Kidney (tissue), 14 donors: ENCODE measurements around the gene CAMK2N2. TPM values are rescaled to one million over a fixed set of nuclear protein-coding genes. Genes with fewer than 3 reads are reported as not detected.
A peak's percentile ranks its signal among the peaks of the same experiment; 100 is the strongest.

ENCODE experiments used
- DNase-seq, 5 donors: peaks; one replicate each; pipeline ENCODE4 v3.0.0-alpha.2; 2013 to 2020
- FAIRE-seq: peaks from 2 replicates; lab custom pipeline; 2012; peaks lifted over from hg19 to GRCh38; lab: Jason Lieb, UNC
- H3K27ac ChIP-seq, 2 donors: one replicate each; pipeline ENCODE4 v1.7.0; 2013; ENCODE audit warnings: low read depth in 2 of 2, low read length in 2 of 2, inconsistent platforms in 1 of 2
- H3K27me3 ChIP-seq: one replicate; pipeline ENCODE4 v1.7.1; 2013; ENCODE audit warnings: low read length, inconsistent platforms; ENCODE audit not compliant: control insufficient read depth, insufficient read depth
- H3K36me3 ChIP-seq, 3 donors: one replicate each; pipeline versions ENCODE4 v1.7.0 to v1.7.1; 2013; ENCODE audit warnings: low read length in 3 of 3, control low read depth in 1 of 3, inconsistent platforms in 1 of 3; ENCODE audit not compliant: insufficient read depth in 3 of 3, control insufficient read depth in 2 of 3
- H3K4me1 ChIP-seq, 3 donors: one replicate each; pipeline versions ENCODE4 v1.7.0 to v1.7.1; 2013; ENCODE audit warnings: low read length in 3 of 3, inconsistent platforms in 1 of 3, low read depth in 1 of 3; ENCODE audit not compliant: control insufficient read depth in 2 of 3, insufficient read depth in 2 of 3
- H3K4me3 ChIP-seq, 3 donors: one replicate each; pipeline versions ENCODE4 v1.7.0 to v1.8.1; 2013; ENCODE audit warnings: low read length in 3 of 3, control low read depth in 1 of 3, inconsistent platforms in 1 of 3
- H3K9ac ChIP-seq, 3 donors: one replicate each; pipeline versions ENCODE4 v1.7.0 to v1.7.1; 2013; ENCODE audit warnings: low read length in 3 of 3, control low read depth in 1 of 3, inconsistent platforms in 1 of 3
- H3K9me3 ChIP-seq, 3 donors: one replicate each; pipeline versions ENCODE4 v1.7.0 to v1.7.1; 2013; ENCODE audit warnings: low read length in 3 of 3, control low read depth in 1 of 3, inconsistent platforms in 1 of 3; ENCODE audit not compliant: control insufficient read depth in 2 of 3, insufficient read depth in 1 of 3
- intact Hi-C: fragments of 100-400 bp; cut with DNase I; formaldehyde crosslinking; loops from one replicate; pipeline ENCODE4 v1.11.1; 2022
- polyA plus RNA-seq: library from polyadenylated mRNA; stranded (reverse); fragments of 350-450 nt; fragmentation: Illumina TruSeq; extraction: RNeasy Lipid Tissue Mini Kit (QIAGEN cat#74804); gene quantifications from one replicate; pipeline ENCODE4 v1.2.3, GENCODE V29; 2014; ENCODE audit warnings: low read depth, low replicate concordance; ENCODE audit not compliant: insufficient read depth
- total RNA-seq: library from RNA; stranded (reverse); fragmentation: NEBNext Ultra II Directional; extraction: Animal tissue kit (Norgen Biotek cat#: 25700); gene quantifications from one replicate; pipeline ENCODE4 v1.2.1, GENCODE V29; 2021
- TF ChIP-seq, protein P1 (sequence below): IDR thresholded peaks from 3 replicates; pipeline ENCODE4 v1.5.1; 2012; ENCODE audit warnings: mild to moderate bottlenecking, moderate library complexity, borderline replicate concordance; ENCODE audit not compliant: insufficient read depth; ENCODE audit errors: extremely low read depth
- donor health status: control.
- donor health status: control.
- donor health status: control.
- donor health status: control.
- donor health status: control.
- donor health status: DM: yes; HTN: yes; CAD: no.
- donor health status: Normal renal cell carcinoma (clear cell type).

The CAMK2N2 gene
- total and polyA plus RNA-seq, 2 donors from 2014 or later = 0.31 to 0.39 TPM

DNA sequence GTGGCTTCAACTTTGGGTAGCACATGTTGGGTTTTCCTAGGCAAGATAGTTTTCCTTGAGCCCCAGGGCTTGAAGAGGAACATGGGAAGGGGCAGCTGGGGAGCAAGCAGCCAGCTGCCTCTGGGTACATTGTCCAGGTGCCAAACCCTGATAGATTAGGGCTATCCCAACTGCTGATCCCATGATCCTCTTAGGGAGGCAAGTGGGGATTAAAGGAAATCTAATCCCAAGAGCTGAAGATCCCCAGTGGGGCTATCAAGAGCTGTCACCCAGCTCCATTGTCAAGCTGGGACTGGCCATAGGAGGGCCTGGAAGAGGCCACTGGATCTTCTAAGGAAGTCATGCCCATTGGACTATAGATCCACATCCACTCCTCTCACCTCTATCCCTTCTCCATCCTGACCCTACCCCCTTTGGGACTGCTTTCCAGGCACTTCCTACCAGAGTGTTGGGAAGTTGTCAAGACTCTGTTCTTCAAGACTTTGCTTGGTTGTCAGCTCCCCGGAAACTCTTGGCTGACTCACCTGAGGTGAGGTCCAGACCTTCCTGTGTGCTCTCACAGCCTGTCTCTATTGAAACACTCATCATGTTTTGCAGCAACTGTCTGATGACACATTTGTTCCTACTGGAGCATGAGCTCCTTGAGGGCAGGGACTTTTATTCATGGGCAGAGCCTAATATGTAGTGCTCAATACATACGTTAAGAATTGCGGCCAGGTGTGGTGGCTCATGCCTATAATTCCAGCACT is 5.9 kb downstream of the CAMK2N2 start:
- H3K27me3 ChIP-seq = peaks cover 2% of the 10 kb centered on the region
- H3K27ac ChIP-seq = no peak overlapping the region
- peaks cover 0 to 4% (median 0%) of the 10 kb centered on the region in 3 donors for H3K4me1 ChIP-seq
- no peak overlapping the region for H3K9ac ChIP-seq
- DNase-seq = no peak
- FAIRE-seq = no peak
- no peaks in the 10 kb centered on the region for H3K9me3 ChIP-seq
- no peak overlapping the region for H3K4me3 ChIP-seq
- TF ChIP-seq, protein P1, sequence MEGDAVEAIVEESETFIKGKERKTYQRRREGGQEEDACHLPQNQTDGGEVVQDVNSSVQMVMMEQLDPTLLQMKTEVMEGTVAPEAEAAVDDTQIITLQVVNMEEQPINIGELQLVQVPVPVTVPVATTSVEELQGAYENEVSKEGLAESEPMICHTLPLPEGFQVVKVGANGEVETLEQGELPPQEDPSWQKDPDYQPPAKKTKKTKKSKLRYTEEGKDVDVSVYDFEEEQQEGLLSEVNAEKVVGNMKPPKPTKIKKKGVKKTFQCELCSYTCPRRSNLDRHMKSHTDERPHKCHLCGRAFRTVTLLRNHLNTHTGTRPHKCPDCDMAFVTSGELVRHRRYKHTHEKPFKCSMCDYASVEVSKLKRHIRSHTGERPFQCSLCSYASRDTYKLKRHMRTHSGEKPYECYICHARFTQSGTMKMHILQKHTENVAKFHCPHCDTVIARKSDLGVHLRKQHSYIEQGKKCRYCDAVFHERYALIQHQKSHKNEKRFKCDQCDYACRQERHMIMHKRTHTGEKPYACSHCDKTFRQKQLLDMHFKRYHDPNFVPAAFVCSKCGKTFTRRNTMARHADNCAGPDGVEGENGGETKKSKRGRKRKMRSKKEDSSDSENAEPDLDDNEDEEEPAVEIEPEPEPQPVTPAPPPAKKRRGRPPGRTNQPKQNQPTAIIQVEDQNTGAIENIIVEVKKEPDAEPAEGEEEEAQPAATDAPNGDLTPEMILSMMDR = no peak
- intact Hi-C loops = no loop called here
- H3K36me3 ChIP-seq = no peaks in the 10 kb centered on the region

DNA sequence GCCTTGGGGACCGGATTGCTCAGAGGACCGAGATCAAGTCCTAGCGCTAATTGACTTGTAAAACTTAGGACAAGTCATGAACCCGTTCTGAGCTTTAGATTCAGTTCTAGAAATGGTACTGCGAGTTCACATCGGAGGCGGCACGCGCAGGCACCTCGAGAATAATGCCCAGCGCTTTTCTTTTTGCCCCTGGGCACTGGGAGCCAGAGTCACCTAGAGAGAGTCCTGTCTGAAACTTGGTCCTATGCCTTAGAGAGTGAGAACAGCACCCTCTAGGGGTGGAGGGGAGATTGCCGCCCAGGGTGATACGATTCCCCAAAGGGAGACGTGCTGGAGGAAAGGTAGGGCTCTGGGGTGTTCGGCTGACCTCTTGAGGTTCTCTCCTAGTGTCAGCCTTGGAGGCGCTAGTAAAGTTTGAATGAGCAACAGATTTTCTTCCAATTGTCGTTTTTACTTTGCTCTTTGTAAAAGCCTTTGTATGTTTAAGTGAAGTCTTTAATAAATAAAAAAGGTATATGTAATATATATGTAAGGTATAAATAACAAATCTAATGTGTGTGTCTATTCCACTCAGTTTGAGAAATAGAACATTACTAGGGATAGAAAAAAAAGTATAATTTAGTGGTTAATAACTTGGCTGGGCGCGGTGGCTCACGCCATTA is 11.1 kb downstream of the CAMK2N2 start:
- intact Hi-C loops = no loop called here
- H3K4me1 ChIP-seq = peaks cover 0 to 9% (median 6%) of the 10 kb centered on the region in 3 donors
- TF ChIP-seq, protein P1 = peak; percentile 85
- H3K36me3 ChIP-seq = peaks cover 0 to 2% (median under 1%) of the 10 kb centered on the region in 3 donors
- H3K4me3 ChIP-seq = peak overlapping the region; percentile 74 to 100 (median 94)
- H3K9me3 ChIP-seq = no peaks in the 10 kb centered on the region
- H3K27ac ChIP-seq = no peak overlapping the region
- peak overlapping the region in 2 of 3 donors; percentile 86 to 87 for H3K9ac ChIP-seq
- H3K27me3 ChIP-seq = no peaks in the 10 kb centered on the region
- no peak for FAIRE-seq
- peak; percentile 85 to 90 (median 89) for DNase-seq

DNA sequence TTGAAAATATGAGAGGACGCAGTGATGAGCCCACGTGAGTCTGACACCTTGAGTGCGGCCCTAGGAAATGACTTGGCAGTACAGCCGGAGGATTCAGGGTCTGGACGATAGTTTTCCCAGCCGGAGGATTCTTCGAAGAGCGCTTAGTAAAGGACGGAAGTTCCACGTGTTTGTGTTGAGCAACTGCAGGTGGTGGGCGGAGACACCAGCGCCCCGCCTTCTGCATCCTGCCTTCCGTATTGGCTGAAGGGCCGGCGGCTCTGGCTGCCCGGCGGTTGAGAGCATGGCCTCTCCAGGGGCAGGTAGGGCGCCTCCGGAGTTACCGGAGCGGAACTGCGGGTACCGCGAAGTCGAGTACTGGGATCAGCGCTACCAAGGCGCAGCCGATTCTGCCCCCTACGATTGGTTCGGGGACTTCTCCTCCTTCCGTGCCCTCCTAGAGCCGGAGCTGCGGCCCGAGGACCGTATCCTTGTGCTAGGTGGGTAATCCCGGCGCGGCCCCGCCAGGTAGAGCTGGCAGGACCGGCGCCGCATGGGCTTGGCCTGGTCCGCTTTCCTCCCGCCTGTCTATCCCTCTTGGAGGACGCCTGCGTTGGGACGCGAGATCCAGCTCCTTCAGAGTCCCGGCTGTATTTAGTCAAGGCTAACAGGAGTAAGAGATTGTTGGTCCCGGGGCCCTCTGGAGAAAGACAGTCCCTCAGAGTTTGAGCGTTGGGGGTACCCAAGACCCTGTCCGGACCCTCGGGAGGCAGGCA is 11.8 kb downstream of the CAMK2N2 start, which contains the start of gene EEF1AKMT4:
Gene EEF1AKMT4 (plus strand): TSS at position 261 of the 755 bp plus-strand sequence. CDS start 23 bp downstream, at position 284.
- peak within 1 kb of the TSS; percentile 86 to 90 (median 87) for H3K9ac ChIP-seq
- peak within 1 kb of the TSS; percentile 74 to 100 (median 94) for H3K4me3 ChIP-seq
- no peaks in the 10 kb centered on the region for H3K9me3 ChIP-seq
- intact Hi-C loops = no loop called here
- FAIRE-seq (no peak), DNase-seq (peak; percentile 95 to 98 (median 96))
- peaks cover 0 to 9% (median 6%) of the 10 kb centered on the region in 3 donors for H3K4me1 ChIP-seq
- TF ChIP-seq, protein P1 = peak; percentile 4
- peaks cover 0 to 9% (median 6%) of the 10 kb centered on the region in 3 donors for H3K36me3 ChIP-seq
- no peaks in the 10 kb centered on the region for H3K27me3 ChIP-seq
- H3K27ac ChIP-seq = peak within 1 kb of the TSS; percentile 26 to 53
